NCI-H1092 treated with DMSO at 0.1 percent for 48 hours (cell line): ENCODE results near the gene DNAJB11.
"Not testable (repeated sequence)": the region's sequence is repeated elsewhere in the genome, so short reads cannot be mapped to it uniquely, and the experiment has no call there.

Experiments used
- DNase-seq: peaks from one replicate; lab custom pipeline; 2025; lab: John Stamatoyannopoulos, UW

Gene DNAJB11

GRCh38 chr3:186570096-186570940 lies at the start of gene DNAJB11:
DNAJB11 (plus strand) TSS chr3:186570720; CDS start chr3:186570898, 178 bp downstream.
- peak; percentile 99 for DNase-seq

DNA sequence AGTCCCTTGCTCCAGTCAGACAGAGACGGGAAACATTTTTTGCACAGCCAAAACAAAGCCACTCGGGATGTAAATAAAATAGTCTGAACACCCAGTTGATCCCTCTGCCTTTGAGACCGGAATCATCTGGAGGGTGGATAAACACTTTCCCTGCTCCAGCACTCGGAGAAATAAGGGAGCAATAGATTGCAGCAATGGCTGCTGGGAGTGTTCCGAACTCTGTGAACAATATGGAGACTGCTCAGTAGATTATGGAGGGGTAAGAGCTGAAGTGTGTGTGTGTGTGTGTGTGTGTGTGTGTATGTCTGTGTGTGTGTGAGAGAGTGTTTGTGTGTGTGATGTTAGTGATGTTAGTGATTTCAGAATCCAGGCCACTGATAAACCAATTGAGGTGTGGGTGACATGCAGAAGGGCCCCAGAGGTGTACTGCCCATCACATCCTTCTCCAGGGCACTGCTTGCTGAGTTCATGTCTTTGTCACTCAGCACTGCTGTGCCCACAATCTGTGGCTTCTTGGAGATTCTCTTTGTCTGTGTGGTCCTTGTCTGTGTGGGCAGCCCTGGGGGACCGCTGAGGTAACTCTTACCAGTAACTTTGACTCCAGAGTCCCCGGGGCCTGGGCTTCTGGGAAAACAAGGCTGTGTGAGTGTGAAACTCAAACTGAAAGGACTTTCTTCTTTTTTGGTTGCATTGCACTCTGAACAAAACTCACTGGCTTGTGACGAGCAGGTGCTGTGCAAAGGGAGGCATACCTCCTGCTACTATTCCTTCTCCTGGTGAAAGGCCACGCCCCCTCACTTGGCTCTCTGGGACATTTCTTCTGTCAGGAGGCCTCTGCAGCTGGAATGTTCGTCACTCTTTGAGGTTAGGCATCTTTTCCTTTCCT lies 49.3 kb upstream of the DNAJB11 start:
- DNase-seq: no peak

GRCh38 chr3:186523022-186523421 lies 47.5 kb upstream of the DNAJB11 start:
- DNase-seq: no peak

GRCh38 chr3:186523434-186523833 lies 47.1 kb upstream of the DNAJB11 start:
- DNase-seq: no peak

DNA sequence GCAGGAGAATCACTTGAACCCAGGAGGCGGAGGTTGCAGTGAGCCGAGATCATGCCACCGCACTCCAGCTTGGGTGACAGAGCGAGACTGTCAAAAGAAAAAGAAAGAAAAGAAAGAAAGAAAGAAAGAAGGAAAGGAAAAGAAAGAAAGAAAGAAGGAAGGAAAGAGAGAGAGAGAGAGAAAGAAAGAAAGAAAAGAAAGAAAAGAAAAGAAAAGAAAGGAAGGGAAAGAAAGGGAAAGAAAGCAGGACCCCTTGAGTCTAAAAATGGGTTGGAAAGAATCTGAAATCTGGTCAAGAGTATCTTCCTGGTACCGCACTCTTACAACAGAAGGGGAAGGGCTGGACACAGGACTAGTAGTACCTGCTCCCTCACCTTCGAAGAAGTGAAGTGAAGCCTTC lies 45.9 kb upstream of the DNAJB11 start:
- no peak for DNase-seq

DNA sequence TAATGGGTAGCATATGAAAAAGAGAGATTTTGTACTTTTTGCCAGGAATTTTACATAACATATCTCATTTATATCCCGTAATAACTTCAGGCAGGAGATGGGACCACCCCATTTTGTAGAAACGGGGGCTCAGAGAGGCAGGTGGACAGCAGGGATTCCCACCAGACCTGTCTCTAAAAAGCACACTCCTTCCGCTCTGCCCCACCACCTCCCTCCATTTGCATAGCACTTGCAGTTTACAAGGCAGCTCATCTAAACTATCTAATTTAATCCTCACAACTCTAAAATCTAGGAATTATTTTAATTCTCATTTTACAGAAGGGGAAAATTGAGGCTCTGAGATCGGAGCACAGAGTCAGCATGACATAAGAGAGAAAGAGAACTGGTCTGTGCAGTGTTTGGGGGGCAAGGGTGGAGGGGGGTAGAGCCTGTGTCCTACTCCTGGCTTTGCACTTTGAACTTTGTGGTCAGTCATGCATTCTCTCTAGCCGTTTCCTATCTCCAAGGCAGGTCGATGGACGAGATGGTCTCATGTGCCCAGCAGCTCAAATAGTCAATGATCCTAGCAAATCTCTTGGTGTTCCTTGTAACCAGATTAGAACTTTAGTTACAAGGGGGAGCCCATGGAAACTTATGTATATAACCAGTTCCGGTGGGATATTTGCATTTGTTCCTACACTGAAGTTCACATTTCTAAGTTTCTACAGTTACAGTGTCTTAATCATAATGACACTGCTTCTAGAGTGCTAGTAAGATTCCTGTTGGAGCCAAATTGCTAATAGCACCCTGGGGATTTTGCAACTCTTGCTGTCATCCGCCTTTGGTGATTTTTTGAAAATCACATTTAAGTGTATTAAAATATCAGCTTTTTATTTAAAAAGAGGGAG lies 44.9 kb upstream of the DNAJB11 start:
- no peak for DNase-seq

DNA sequence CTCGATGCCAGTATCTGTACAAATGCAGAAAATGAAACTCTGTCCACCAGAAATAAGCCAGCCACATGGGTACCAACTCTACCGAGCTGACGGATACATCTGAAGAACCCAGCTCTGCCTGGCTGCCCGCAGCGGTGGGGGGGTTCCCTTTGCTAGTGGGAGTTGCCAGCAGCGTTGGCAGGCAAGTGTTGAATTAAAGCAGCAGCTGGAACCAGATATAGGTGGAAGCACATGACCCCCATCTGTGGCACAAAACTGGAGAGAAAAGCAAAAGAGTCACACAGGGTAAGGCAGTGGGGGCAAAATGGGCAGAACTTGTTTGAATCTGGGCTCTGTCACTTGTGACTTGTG lies 44.3 kb upstream of the DNAJB11 start:
- DNase-seq: no peak

- no peak for DNase-seq
Measured at GRCh38 chr3:186529201-186529999, 41.1 kb upstream of the DNAJB11 start.

DNA sequence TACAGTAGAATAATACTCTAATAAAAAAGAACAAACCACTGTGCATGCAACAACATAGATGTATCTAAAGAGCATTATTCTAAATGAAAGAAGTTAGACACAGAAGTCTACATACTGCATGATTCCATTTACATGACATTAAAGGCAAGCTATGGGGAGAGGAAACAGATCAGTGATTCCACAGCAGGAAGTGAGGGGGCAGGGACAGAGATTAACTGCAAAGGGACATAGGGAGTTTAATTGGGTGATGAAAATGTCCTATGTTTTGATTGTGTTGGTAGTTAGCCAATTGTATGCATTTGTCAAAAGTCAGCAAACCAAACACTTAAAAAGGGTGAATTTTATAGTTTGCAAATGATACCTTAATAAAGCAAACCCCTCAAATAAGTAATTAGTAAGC lies 40.1 kb upstream of the DNAJB11 start:
- DNase-seq: no peak

GRCh38 chr3:186531694-186532093 lies 38.8 kb upstream of the DNAJB11 start:
- DNase-seq: not testable (repeated sequence)

- DNase-seq: no peak
Measured at GRCh38 chr3:186532598-186533072, 37.9 kb upstream of the DNAJB11 start.

DNA sequence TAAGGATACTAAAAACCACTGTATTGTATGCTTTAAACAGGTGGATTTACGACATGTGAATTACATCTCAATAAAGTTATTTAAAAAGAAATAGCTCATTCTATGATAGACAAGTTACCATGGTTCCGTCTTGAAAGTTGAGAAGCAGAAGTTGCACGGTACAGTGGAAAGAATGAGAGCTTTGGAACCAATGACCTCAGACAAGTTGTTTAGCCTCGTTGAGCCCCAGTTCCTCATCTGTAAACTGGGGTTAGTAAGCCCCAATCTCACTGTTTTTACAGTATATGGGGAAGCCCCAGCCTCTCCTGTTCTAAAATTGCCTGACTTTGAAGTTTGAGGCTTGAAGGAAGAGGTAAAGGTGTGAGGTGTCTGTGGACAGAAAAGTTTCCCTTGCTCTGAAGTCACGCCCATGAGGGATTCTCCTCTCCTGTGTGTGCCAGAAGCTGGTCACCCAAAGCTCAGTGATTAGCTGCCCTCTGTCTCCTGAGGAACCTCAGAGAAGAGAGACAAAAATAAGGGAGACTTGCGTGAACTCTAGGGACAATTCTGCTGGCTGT lies 36.3 kb upstream of the DNAJB11 start:
- DNase-seq: no peak

- DNase-seq: no peak
Measured at GRCh38 chr3:186536883-186537844, 33.4 kb upstream of the DNAJB11 start.

DNA sequence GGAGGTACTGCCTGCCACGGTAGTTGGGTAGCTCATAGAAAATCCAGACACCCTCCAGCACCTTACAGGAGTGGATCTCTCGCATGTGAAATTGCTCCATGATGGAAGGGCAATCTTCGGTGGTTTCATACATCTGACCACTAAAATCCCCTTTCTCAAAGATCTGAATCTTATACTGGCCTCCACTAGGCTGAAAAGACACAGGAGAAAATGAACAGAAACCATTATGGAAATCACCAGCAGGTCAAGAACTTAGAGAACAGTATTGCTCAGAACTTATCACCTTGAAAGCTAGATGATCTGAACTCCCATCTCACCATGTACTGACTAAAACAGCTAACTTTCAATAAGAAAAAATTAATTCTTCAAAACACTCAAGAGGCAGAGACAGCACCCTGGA lies 31.7 kb upstream of the DNAJB11 start:
- DNase-seq: no peak

- DNase-seq: peak; percentile 58
Measured at GRCh38 chr3:186540221-186540834, 30.2 kb upstream of the DNAJB11 start.

DNA sequence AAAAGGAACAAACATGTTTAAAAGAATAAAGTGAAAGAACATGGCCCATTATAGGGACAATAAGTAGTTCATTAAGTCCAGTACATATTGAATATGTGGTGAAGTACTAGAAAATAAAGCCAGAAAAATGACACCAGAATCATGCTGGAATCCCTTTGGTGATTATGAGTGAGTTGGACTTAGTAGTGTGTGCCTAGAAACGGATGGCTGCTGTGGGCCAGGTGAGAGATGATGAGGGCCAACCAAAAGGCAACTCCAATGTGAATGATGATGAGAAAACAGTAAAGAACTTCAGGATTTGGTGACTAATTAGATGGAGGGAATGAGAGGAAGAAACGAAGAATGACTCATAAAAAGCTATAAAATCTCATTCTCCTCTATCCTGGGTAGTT lies 29.7 kb upstream of the DNAJB11 start:
- DNase-seq: no peak

DNA sequence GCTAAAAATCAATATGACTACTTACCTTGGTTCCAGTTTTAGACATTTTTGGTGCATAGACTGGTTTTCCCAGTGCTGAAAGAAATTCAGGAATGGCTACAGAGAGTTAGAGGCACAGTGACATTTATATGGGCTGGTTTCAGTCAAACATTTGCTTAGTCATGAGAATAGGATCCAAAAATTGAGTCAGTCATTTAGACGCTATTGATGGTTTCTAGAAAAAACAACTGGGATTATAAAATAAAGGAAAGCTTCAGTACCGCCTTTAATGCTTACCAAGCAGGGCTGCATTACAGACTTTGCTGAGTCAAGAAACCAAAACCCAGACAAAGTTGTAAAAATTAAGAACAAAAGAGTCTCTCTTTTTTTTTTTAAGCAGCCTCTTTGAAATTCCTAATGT lies 26.2 kb upstream of the DNAJB11 start, which contains the start of gene CRYGS:
Gene CRYGS (minus strand): TSS at position 100 of the 400 bp plus-strand sequence. CDS start 54 bp downstream, at position 46.
- no peak for DNase-seq

- DNase-seq: no peak
Measured at GRCh38 chr3:186549497-186549896, 21.0 kb upstream of the DNAJB11 start.

DNA sequence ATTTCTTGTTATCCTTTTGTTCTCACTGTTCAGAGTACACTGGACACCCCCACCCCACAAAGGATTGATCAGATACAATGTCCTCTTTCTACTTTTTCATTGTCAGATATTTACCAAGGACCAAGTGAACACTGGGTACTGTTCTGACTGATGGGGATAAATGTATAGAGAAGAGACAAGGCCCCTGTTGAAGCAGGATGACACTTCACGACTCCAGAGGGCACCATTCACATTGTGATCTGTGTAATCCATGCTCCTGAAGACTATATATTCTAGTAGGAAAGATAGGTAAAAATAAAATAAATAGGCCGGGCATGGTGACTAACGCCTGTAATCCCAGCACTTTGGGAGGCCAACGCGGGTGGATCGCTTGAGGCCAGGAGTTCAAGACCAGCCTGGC lies 19.1 kb upstream of the DNAJB11 start:
- DNase-seq: no peak
